Raji (cell line): ENCODE data around the gene TTLL12.

ENCODE experiments used
- POLR2A ChIP-seq: IDR thresholded peaks from 2 replicates; pipeline ENCODE4 v1.6.1; 2011; ENCODE audit warnings: low read depth, low read length, control low read depth; ENCODE audit not compliant: insufficient read depth

Gene TTLL12

DNA sequence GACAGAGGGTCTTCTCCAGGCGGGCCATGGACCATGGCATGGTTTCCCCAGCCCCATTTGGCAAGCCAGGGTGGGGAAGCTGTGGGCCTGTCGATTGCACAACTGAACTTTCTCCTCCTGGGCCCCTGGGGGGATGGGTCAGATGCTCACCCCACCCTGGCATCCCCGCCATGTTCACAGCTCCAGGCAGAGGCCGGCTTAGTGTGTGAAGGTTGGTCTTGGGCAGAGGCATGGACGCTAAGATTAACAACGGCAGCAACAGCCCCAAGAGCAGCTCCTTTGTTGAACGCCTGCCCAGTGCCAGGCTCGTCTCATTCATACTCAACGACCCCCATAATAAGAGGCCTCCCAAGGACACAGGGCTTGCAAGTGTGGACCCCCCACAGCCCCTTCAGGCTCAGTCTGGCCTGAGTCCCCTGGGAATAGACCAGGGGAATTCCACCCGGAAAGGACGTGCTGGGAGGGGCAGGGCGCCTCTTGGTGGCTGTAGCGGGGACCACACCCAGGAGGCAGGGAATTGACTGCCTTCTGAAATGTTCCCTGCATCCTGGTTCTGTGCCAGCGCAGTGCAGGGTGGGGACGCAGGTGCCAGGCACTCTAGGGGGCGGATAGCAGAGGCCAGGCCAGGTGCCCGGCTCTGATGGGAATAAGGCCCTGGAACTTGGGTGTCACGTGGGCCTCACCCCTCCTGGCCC lies 27.3 kb downstream of the TTLL12 start:
- no peak for TF ChIP-seq POLR2A

- TF ChIP-seq POLR2A = no peak
Measured at GRCh38 chr22:43158778-43159483, 28.0 kb downstream of the TTLL12 start.

GRCh38 chr22:43157874-43158546 lies 28.9 kb downstream of the TTLL12 start:
- no peak for TF ChIP-seq POLR2A

- TF ChIP-seq POLR2A = no peak
Measured at GRCh38 chr22:43156413-43156812, 30.5 kb downstream of the TTLL12 start.

- TF ChIP-seq POLR2A = no peak
Measured at GRCh38 chr22:43155789-43156188, 31.1 kb downstream of the TTLL12 start.

DNA sequence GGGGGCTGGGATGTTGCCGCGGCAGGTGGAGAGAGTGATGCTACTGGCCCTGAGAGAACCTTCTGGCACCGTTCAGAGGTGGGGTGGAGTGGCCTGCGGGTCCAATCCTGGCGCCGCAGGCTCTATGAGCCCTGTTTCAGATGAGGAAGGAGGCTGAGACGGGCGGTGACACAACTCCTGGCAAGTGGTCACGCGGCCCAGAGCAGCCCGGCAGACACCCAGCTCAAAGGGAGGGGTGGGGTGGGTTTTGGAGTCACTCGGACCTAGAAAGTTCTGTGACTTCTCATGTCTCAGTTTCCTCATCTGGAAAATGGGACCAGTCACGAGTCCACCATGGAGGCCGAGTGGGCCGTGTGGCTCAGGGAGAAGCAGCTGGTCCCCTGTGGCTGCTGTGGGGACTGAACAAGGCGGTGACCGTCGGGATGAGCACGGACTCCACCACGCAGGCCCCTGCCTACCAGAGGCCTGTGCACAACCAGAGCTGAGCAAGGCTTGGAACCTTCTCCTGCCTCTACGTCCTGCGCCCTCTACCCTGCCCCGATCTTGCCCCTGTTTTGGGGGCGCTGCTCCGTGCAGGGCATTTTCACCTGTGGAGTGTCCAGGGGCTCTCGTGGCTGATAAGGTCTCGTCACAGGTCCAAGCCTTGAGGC lies 31.9 kb downstream of the TTLL12 start:
- no peak for TF ChIP-seq POLR2A

DNA sequence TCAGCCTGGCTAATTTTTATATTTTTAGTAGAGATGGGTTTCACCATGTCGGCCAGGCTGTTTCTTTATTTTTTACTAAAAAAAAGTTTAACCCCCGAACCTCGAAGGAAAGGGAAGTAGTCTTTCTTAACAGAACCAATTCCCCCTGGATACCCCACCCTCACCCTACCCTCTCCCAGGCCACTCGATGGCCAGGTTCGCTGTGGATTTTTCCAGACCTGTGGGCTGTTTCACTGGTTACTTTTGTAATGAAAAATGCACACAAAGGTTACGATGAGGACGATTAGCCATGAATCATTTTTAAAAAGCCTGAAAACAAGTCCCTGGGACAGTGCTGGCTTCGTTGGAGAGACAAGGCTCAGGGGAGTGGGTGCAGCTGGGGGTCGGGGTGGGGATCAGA lies 33.0 kb downstream of the TTLL12 start:
- TF ChIP-seq POLR2A = no peak

DNA sequence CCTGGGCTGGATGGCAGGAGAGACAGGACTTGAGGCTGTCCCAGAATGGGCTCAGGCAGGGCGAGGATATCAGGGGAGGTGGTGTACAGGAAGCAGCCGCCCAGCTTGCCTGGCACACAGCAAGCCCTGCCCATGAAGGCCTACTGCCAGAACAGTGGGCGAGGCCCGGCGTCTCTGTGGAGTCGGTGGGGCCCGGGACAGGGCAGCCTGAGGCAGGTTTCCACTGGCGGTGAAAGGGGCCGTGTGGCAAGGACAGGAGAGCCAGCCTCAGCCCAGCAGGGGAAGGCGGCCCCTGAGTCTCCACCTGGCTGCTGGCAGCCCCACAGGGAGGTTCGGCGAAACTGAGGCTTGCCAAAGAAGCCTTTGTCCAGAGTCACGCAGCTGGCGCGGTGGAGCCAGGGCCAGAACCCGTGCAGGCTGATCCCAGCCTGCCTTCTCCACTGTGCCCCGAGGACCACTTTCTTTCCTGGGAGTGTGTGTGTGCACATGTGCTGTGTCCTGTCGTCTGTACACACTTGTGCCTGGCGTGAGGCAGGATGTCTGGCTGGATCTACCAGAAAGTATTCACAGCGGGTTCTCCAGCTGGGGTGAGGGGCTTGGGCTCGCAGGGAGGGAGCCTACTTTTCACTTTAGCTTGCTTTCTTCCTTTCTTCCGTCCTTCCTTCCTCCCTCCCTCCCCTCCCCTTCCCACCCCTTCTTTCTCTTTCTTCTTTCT lies 34.4 kb downstream of the TTLL12 start:
- no peak for TF ChIP-seq POLR2A

- 0 out of 2 replicates have a peak, but pooled peaks have one; percentile 18 for TF ChIP-seq POLR2A
Measured at GRCh38 chr22:43152003-43152356, 35.0 kb downstream of the TTLL12 start.

- peak; percentile 47; the same call in 1 of the 2 replicates for TF ChIP-seq POLR2A
Measured at GRCh38 chr22:43151251-43152002, 35.5 kb downstream of the TTLL12 start, which contains the start of gene TSPO. Gene TSPO (plus strand): TSS chr22:43151559. CDS start chr22:43159239, 7,680 bp downstream.

- no peak for TF ChIP-seq POLR2A
Measured at GRCh38 chr22:43150731-43151206, 36.2 kb downstream of the TTLL12 start.

GRCh38 chr22:43148581-43148980 lies 38.4 kb downstream of the TTLL12 start:
- TF ChIP-seq POLR2A = no peak

DNA sequence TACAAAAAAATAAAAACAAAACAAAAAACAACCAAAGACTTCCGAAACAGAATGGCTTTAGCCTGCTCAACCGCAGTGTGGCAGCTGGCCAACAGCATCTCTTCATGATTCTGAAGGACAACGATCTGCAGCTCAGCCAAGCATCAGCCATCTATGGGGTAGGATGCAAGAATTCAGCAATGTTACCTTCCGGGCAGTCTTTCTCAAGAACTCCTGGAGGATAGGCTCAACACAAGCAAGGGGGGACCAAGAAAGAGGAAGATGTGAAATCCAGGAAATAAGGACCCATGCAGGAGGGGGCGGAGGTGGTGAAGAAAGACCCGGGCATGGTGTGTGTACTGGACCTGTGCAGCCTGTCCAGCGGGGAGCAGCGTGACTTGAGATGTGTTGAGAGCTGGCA lies 39.1 kb downstream of the TTLL12 start:
- no peak for TF ChIP-seq POLR2A

DNA sequence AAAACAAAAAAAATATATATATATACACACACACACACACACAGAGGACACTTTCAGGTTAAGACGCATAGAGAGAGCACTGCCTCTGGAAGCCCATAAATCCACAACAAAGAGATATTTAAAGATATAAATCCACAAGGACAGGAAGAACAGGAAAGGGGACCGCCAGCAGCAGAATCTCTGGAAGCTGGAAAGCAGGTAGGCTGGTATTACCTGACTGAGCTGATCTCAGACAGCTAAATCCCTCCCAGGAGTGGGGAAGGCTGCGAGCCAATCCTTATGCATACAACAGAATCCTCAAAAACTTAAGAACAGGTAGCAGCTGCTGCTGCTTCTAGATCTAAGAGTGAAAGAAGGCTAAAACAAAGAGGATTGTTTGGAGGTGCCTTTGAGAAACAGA lies 42.0 kb downstream of the TTLL12 start:
- no peak for TF ChIP-seq POLR2A
